ENCODE data around the gene PTK6.
"Not testable (repeated sequence)": the region's sequence is repeated elsewhere in the genome, so short reads cannot be mapped to it uniquely, and the experiment has no call there.

The PTK6 gene

DNA sequence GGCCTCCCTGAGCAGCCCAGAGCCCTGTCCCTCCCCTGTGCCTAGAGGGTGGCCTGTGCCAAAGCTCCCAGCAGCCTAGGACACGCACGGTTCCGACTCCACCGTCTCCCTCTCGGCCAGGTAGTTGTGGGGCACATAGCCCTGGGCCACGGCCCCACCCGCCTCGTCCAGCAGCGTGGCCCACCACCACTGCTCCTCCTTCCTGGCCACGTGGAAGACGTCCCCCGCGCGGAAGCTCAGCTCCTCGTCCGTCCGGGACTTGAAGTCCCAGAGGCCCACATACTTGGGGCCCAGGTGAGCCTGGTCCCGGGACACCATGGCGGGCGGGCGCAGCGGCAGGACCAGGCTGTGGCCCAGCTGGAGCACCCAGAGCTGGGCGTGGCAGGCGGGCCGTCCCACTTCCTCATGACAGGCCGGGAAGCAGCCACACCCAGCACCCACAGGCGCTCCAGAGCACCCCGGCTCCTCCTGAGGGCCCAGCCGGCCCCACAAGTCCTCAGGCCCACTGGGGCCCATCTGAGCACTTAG is at the start of gene PTK6:
Gene PTK6, minus strand, starts transcription at position 380 of the 528 bp plus-strand sequence. Its CDS starts 62 bp downstream, at position 318.
- DNase-seq = no peak

DNA sequence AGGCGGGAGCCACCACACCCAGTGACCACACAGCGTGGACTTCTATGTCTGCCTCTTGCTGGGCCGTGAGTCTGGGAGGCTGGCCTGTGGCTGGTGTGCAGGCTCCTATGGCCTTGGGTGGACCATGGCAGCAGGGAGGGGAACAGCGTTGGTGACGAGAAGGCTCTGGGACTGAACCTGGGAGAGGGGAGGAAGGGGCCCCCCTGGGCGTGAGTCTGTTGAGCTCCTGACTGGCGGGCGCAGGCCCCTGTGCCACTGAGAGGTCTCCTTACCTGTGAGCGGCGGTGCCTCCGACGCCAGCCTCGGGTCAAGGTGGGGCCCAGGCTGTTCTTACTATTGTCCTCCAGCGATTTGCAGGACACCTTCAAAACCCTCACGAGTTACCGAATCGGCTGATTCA is 49.6 kb upstream of the PTK6 start:
- DNase-seq = no peak

DNA sequence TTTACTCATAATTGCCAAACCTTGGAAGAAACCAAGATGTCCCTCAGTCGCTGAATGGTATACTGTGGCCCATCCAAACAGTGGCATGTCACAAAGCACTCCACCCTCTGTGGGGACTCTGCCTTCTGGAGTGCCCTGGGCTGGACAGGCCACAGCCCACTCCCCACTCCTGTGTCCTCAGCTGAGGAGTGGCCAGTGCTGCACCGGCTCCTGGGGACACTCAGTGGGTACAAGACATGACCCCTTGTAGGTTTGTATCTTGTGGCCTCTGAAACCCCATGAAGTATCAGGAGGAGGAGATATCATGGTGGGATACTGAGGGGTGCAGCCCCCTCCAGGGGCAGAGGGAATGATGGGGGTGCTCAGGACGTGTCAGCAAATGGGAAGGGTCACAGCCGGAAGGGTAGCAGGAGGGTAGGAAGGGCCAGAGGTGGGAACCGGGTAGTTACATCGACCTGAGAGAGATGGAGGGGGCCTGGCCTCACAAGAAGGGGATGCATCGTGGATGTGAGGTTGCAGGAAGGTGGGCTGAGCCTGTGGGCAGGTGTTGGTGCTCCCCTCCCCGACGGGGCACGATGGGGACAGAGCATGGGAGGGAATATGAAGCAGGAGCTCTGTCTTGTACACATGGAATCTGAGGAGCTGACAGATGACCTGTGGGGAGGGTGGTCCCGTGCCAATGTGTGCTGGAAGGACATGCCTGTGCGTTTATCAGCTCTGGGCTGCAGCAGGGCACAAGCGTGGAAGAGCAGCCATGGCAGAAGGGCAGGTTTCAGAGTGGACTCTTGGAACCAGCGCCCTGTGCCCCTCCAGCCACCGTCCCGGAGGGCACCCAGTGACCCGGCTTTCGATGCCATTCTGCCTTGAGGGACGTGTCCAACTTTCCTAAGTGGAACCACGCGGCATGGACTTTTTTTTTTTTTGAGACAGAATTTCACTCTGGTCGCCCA is 48.7 kb upstream of the PTK6 start:
- DNase-seq = no peak

DNA sequence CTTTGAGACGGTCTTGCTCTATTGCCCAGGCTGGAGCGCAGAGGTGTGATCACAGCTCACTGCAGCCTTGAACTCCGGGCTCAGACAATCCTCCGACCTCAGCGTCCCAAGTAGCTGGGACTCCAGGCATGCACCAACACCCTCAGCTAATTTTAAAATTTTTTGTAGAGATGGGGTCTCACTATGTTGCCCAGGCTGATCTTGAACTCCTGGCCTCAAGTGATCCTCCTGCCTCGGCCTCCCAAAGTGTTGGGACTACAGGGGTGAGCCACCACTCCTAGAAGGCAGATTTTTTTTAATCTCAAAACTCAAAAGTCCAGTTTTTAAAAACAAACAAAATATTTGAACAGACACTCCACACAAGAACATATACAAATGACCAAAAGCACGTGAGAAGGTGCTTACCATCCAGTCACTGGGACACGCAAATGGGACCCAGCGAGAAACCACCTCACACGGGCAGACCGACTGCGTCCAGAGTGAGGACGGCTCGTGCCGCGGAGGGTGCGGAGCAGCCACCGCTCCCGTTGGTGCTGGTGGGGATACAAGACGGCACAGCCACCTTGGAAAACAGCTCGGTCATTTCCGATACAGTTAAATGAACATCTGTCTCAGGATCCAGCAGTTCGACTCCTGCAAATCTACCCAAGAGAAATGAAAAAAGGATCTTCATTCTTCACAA is 45.3 kb upstream of the PTK6 start:
- no peak for DNase-seq

DNA sequence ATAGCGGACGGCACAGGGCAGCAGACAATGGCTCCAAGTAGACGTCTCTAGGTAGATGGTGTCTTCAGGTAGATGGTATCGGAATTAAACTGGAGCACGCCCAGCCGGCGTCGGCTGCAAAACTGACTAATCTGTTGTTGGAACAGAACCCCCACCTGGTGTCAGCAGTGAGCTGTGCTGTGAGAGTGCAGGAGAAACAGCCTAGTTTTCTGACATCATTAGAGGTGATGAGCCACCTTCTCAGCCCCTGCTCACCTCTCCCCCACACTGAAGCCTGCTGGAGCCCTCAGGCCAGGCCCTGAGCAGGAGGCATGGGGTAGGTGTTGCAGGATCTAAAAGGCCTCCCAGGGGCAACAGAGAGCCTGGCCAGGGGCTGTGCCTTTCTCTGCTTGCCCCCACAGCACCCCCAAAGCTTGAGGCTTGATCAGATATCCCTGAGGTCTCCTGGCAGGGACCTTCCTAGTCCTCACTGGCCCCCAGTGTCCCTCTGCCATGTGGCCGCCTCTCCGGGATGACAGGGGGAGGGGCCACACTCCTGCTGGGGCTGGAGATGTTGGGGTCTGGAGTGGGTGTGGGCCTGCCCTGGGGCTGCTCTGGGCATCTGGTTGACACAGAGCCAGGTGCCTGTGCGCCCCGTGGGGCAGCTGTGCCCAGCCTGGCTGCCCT is 43.8 kb upstream of the PTK6 start:
- peak; percentile 71 for DNase-seq

DNA sequence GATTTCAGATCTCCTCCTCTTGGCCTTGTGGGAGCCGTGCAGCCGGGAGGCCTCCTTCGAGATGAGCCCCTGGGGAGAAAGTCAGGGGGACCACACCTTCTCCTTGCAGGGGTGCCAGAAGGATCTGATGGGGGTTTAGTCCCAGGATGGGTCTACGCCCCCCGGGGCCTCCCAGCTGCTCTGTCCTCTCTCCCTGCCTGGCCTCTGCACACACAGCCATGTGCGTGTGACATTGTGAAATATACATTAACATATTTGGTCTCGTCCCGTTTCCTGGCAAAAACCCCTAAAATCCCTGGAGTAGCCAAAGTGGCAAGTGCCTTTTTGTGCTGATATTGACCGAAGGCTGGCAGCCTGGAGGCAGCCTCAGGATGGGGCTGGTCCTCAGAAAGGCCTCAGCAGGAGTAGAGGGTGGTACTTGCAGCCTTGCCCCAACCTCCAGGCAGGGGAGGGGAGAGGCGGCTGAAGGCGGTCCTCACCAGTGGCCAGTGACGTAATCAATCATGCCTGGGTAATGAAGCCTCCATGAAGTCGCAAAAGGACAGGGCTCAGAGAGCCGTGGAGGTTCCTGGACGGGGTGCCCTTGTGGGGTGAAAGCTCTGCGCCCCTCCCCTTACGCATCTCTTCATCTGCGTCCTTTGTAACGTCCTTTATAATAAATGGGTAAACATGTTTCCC is 42.0 kb upstream of the PTK6 start:
- no peak for DNase-seq

DNA sequence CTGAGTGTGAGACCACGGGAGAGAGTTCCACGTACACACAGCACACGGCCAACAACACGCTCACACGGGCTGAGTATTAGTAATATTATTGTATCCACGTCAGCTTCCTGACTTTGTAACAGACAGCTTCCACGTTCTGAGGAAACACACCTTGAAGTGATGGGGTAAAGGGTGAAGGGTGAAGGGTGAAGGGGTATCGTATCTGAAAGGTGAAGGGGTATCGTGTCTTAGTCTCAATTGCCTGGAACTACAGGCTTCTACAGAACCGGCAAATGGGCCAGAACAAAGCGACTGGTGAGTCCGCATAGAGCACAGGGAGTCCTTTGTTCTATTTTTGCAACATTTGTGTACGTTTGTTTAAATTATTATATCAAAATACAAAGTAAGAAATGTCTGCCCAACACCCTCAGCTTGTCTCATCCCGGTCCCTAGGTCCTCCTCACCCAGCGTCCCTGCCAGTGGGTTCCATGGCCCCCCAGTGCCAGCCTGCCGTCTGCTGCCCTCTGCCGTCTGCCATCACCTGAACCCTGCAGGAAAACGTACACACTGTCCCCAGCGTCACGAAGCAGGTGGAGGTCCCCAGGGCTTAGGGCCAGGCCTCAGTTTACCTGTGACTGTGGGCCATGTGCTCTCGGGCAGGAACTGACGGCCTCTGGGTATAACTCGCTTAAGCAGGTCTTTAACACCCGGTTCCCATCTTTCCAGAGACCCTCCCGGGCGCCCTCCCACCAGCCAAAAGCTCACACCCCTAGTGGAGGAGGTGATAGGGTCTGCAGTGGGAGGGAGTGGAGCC is 41.2 kb upstream of the PTK6 start:
- DNase-seq = no peak

DNA sequence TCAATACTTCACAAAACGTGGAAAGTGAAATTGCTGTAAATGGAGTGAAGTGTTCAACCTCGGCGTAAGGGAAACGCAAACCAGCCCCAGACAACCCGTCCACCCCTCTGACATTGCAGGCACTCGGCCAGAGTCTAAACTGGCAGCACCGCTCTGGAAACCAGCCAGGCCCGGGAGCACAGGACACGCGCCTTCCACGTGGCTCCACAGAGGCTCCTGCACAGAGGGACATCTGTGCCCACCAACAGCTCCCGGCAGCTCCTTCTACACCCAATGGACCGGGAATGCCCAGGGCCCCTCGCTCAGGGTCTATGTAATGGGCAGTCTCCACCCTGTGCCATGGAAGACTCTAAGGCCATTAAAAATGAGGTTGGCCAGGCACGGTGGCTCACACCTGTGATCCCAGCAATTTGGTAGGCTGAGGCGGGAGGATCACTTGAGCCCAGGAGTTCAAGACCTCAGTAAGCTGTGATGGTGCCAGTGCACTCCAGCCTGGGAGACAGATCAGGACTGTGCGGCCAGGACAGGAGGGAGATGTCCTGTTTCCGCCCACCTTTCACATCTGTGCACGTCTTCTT is 40.2 kb upstream of the PTK6 start:
- DNase-seq = no peak

DNA sequence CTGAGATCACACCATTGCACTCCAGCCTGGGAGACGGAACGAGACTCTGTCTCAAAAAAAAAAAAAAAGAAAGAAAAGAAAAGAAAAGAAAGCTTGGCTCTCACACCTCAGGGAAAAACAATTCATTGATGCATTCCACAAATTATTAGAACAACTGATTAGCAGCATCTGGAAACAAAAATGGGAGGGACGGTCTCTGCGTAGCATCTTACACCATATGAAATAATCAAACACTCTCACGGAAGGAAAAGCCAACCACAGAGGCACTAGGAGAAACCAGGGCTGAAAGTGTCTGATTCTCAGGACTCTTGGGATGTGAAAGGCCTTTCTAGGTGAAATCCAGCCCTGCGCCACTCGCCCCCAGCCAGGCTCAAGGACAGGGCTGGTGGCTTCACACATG is 39.1 kb upstream of the PTK6 start:
- DNase-seq = no peak

DNA sequence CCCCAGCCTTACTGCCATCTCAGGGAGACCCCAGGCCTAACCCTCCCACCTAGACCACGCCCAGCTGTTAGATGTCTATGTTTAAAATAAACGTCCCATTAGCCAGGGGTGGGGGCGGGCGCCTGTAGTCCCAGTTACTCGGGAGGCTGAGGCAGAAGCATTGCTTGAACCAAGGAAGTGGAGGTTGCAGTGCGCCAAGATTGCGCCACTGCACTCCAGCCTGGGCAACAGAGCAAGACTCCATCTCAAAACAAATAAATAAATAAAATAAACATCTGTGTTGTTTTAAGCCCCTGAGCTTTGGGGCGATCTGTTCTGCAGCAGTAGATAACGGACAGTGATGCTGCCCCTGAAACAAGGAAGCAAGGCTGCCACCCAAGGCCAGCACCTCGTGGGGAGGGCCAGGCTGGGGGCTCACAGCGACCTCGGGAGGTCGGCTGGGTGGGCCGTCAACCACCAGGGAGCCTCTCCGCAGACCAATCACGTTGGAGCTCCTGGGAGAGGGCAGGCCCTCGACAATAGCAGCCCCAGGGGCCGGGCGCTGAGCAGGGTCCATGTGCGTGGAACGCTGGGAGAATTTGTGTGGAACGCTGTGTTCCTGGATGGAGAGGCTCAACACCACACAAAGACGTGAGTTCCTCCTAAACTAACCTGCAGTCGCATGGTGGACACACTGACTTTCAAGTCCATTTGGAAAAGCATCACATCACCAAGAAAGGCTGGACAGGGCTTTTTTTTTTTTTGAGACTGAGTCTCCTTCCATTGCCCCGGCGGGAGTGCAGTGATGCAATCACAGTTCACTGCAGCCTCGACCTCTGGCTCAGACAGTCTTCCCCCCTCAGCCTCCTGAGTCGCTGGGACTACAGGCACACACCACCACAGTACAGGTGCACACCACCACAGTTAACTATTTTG is 37.9 kb upstream of the PTK6 start:
- DNase-seq = no peak

DNA sequence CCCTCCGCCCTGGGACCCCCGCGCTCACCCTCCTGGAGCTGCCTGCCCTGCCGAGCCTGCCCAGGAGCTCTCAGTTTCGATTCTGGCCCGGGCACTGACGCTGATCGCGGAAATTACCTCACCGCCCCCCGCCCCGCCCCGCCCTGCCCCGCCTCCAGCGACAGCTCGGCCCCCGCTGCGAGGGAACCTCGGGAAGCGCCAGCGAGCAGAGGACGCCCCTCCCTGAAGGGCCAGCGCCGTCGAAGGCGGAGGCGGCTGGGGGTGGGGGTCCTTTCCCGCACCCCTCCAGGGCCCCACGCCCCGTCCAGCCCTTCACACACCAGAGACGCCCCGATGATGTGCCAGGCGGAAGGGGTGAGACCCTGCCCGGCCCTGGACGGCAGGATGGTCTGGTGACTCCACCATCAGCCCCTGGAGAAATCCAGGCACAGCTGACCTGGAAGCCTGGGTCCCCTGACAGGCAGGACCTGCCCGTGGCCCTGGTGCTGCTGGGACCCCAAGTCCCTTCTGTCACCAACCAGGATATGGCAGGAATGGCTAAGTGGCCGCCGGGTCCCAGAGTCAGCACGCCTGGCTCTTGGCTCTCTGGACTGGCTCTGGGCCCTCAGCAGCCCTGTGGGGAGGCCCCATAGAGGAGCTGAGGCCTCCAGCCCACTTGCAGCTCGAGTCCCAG is 37.1 kb upstream of the PTK6 start, which contains the start of gene HELZ2:
Gene HELZ2, minus strand, starts transcription at position 84 of the 673 bp plus-strand sequence. CDS start 1,854 bp downstream, outside the sequence.
- peak; percentile 54 for DNase-seq

DNA sequence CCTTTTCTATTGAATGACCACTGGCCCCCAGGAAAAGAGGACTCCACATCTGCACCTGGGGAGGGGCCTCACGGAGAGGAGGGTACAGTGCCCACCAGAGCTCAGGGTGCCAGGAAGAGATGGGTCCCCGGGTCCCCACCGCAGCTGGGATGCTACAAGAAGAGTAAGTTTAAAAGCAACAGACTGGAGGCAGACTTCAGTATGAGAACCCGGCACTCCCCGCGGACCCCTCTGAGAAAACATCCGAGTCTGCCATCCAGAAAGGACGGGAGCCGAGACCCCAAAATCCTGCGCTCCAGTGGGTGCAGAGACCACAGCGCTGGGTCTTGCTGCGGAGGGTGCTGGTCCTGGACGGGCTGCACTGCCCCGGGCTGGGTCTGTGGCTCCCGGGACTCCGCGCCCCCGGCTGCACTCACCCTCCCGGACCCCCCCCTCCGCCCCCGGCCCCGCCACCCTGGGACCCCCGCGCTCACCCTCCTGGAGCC is 36.5 kb upstream of the PTK6 start:
- no peak for DNase-seq

DNA sequence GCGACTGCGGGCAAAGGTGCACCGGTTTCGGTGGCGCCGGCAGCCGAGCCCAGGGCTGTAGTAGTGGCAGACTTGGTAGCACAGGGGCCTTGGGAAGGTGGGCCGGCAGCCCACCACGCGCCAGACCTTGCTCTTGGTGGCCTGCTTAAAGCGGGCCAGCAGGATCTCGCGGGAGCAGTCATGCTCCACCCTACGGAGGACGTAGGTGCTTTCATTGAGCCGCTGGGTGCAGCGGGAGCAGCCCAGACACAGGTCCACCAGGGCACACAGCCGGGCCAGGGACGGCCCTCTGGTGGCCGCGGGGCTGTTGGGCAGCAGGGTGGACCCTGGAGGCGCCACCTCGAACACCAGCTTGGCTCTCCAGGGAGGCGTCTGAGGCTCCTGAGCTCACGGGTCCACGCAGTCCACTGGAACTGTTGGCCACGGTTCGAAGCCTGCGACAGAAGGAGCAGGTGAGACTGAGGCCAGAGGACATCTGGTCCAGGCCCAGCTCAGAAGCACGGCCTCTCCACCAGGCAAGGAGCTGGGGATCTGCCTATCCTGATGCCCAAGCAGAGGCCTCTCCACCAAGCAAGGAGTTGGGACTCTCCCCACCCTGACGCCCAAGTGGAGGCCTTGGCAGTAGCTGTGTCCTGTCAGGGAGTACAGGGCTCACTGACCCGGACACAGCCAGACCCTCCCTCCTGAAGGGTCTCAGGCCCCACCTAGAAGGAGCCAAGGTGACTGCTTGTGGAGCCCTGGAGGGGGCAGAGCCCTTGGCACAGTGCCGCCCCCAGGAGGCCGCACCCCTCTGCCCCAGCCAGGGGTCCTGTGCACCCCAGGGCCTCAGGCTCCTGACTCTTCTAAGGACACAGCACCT is 35.8 kb upstream of the PTK6 start:
- DNase-seq = no peak

DNA sequence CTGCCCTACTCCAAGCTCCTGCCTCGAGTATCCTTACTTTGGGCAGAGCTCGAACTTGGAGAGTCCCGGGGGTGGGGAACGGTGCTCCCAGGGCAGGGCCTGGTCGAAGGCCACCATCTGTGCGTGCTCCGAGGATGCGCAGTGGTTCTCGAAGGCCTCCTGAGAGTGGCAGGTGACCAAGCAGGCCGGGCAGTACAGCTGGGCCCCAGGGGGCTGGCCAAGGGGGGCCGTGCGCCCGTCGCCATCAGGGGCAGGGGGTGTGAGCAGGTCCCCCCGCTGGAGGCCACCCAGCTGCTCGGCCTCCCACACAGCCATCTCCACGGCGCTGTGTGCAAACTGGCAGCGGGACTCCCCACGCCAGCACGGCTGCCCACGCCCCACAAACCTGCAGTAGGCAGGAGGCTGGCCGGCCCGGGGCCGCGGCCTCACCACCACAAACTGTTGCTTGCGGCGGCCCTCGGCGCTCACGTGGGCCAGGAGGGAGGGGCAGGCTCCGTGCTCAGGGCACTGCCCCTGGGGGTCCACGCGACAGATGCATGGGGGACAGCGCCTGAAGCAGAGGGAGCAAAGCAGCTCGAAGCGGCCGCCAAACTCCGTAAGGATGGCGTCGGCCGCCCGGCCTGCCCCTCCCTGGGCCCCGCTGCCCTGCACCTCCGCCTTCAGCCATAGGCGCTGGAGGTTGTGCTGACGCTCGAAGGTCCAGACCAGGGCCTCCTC is 35.1 kb upstream of the PTK6 start:
- DNase-seq = no peak

DNA sequence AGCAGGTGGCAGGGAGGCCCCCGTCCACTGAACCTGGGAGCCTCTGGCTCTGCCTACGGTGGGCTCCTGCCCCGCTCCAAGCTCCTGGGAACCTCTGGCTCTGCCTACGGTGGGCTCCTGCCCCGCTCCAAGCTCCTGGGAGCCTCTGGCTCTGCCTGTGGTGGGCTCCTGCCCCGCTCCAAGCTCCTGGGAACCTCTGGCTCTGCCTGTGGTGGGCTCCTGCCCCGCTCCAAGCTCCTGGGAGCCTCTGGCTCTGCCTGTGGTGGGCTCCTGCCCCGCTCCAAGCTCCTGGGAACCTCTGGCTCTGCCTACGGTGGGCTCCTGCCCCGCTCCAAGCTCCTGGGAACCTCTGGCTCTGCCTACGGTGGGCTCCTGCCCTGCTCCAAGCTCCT is 33.9 kb upstream of the PTK6 start:
- not testable (repeated sequence) for DNase-seq

DNA sequence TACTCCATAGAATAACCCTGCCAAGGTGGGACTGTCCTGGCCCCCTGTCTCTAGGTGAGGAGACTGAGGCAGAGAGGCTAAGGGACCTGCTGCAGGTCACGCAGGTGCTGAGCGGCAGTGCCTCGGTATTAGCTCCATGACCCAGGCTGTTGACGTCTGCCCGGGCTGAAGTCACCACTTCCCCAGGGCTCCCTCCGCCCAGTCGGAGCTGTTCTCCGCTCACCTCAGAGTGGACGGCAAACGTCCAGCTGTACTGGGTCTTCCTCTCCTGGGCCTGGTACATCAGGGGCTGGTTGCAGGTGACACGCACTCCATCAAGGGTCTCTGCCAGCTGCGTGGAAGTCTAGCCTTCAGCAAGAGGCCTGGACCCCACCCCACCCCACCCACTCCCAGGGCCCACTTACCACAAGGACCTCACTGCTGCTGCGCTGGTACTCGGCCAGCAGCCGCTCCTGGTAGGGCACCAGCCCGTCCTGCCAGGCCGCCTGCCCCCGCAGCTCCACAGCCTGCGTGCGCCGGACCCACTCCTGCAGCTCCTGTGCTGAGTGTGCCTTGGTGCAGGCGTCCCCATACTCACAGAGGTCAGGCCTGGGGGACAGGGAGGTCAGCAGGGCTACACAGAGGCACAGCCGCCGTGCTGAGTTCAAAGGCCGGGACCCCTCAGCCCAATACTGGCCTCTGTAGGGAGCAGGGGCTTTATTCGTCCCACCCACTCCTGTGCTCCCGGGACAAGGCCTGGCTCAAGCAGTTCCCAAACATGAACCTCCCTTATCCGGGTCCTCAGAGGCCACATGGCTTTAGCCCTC is 33.3 kb upstream of the PTK6 start:
- DNase-seq = no peak

All from stimulated activated CD4-positive, alpha-beta T cell treated with anti-CD3 and anti-CD28 coated beads, Interleukin-4, amount 100 ng/mL, for 1 hour (primary cell).